NCI-H82 (cell line): Measurements from ENCODE around the gene FOXL3.
"Not testable (repeated sequence)": the region's sequence is repeated elsewhere in the genome, so short reads cannot be mapped to it uniquely, and the experiment has no call there.

Experiments used
- DNase-seq: peaks from one replicate; lab custom pipeline; 2025; lab: John Stamatoyannopoulos, UW

The FOXL3 gene

DNA sequence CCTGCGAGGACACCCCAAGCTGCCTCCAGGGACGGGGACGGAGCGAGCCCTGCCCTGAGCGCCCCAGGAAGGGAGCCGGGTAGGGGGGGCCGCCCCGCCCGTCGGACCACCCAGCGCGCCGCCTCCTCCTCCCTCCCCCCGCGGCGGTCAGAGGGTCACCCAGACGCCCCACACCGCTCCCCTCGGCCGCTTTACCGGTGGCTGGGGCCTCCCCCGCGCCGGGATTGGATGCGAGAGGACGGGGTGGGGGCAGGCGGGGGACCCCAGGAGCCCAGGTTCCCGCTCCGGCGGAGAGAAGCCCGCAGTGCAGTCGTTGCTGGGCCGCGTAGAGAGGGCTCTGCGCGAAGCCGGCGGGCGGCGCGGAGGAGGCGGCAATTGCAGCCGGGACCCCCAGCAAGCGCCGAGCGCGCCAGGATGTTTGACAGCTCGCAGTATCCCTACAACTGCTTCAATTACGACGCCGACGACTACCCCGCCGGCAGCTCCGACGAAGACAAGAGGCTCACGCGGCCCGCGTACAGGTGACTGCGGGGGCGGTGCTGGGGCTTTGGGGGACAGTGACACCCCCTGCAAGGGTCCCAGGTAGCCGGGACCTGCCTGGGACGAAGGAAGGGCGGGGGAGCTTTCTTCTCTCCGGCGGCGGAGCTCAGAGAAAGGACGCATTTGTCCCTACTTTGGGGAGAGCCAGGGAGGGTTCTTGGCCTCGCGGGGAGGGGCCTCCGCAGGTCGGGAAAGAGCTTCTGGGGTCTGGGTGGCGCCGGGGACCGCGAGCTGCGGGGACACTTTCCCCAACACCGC is at the start of gene FOXL3:
TSS of gene FOXL3 (plus strand) at position 415 of the 798 bp plus-strand sequence. CDS start at position 415, 0 bp downstream.
- no peak for DNase-seq

DNA sequence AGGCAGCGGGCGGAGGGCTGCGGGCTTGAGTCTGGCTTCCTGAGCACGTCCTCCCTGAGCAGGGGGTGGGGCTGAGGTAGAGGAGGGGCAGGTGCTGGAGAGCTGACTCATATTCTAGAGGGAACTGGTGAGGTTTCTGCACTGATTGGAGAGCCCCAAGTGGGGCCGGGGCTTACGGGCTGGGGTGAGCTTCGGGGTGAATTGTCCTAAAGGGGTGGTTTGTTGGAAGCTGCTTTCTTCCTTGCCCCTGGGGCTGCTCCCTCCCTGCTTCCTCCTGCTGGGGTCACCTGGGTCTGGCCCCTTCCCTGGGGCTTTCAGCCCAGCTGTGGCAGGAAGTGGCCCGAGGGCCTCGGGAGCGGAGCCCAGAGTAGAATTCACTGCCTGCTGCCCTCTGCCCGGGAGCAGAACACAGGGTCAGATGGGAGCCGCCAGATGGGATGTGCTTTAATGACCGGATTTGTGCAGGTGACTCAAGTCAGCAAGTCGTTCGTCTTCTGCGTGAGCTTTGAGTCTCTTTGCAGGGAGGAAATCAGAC is 49.0 kb upstream of the FOXL3 start:
- no peak for DNase-seq

DNA sequence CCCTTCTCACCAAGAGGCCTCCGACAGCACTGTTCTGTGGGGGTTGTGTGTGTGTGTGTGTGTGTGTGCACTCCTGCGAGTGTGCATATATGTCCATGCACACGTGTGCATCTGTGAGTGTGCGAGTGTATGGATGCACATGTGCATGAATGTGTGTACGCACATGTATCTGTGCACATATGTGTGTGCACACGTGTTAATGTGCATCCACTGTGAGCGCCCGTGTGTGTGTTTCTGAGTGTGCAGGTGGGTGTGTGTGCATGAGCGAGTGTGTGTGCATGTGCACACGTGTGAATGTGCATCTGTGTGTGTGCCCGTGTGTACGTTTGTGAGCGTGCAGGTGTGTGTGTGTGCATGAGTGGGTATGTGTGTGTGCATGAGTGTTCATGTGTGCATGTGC is 48.5 kb upstream of the FOXL3 start:
- DNase-seq, result no peak

DNA sequence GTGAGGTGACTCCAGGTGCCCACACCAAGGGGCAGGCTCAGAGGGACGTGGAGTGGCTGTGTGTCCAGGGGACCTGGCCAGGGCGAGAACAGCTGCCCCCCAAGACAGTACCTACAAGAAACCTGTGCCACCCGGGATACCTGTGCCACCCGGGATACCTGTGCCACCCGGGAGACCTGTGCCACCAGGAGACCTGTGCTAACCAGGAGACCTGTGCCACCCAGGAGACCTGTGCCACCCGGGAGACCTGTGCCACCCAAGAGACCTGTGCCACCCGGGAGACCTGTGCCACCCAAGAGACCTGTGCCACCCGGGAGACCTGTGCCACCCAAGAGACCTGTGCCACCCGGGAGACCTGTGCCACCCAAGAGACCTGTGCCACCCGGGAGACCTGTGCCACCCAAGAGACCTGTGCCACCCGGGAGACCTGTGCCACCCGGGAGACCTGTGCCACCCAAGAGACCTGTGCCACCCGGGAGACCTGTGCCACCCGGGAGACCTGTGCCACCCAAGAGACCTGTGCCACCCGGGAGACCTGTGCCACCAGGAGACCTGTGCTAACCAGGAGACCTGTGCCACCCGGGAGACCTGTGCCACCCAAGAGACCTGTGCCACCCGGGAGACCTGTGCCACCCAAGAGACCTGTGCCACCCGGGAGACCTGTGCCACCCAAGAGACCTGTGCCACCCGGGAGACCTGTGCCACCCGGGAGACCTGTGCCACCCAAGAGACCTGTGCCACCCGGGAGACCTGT is 47.0 kb upstream of the FOXL3 start:
- not testable (repeated sequence) for DNase-seq

DNA sequence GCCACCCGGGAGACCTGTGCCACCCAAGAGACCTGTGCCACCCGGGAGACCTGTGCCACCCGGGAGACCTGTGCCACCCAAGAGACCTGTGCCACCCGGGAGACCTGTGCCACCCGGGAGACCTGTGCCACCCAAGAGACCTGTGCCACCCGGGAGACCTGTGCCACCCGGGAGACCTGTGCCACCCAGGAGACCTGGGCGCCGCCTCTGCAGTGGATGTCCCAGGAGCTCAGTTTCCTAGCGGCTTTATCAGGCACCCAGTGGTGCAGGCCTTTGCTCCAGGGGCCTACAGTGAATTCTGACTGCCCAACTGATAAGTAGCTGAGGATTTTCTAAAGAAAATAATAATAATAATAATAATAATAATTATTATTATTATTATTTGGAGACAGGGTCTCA is 46.4 kb upstream of the FOXL3 start:
- DNase-seq, result not testable (repeated sequence)

DNA sequence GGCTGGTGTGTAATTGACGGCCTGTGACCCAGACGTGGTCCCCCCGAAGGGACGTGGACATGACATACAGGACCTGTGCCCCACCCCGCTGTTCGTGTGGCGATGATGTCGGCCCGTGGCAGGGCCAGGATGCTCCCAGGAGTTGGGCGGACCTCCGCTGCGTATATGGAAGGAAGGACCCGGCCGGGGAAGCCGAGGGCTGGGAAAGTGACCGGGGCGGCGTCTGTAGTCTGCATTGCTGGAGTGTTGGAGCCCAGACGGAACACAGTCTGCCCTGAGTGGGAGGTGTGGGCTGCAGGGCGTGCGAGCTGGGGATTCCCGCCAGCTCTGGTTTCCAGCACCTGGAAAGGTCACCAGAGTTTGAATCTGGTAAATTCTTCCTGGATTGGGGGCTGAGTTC is 45.0 kb upstream of the FOXL3 start:
- no peak for DNase-seq

DNA sequence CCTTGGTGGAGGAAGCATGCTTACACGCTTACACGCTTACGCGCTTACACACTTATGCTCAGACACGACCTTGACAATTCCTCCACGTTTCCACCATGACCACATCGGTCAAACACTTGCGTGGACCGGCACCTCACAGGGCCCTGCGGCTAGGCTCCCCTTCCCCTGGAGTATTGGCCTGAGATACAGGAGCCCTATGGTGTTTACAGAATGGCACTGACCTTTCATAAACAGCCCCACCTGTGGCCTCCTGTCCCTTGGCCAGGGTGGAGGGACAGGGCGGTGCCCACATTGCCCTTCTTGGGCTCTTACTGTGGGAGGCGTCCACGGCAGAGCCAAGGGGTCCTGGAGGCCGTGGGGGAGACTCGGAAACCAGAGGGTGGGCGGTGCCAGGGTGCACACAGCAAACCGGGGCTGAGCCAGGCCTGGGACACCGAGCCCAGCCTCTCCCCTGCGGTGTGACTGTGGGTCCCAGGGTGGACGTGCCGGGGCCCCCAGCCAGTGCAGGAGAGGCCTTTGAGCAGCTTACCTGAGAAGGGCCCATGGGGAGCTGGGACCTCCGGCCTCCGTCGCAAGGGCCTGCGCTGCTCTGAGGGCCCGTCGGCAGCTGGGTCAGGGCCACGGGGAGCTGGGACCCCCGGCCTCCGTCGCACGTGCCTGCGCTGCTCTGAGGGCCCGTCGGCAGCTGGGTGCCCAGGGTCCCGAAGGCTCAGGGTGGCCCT is 44.2 kb upstream of the FOXL3 start:
- no peak for DNase-seq

DNA sequence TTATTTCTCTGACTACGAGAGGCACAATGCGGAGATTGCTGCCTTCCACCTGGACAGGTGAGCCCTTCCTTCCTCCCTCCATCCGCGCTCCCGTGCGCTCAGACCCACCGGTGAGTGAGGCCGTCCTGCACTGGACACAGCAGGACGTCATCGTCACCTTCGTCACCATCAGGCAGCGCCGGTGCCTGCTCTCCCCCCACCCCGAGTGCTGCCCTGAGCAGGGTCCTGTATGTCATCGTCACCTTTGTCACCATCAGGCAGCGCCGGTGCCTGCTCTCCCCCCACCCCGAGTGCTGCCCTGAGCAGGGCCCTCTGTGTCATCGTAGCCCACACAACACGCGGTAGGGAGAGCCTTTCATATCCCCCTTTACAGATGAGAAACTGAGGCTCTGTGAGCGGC is 43.5 kb upstream of the FOXL3 start:
- DNase-seq, result no peak

DNA sequence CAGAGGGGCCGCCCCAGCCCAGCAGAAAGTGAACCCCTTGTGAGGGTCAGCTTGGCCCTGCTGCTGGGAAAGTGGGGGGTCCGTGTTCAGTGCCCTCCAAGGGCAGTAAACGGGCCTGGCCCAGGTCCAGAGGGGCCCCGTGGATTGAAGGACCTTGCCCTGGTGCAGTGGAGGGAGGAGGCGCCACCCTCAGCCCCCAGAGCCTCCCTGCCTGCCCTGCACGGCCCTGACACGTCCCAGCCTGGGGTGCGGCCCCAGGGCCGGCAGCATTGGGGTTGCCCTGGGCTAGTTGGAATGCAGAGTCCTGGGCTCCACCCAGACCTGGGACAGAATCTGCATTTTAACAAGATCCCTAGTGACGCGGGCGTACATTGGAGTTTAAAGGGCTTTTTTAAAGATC is 42.8 kb upstream of the FOXL3 start:
- DNase-seq, result no peak

DNA sequence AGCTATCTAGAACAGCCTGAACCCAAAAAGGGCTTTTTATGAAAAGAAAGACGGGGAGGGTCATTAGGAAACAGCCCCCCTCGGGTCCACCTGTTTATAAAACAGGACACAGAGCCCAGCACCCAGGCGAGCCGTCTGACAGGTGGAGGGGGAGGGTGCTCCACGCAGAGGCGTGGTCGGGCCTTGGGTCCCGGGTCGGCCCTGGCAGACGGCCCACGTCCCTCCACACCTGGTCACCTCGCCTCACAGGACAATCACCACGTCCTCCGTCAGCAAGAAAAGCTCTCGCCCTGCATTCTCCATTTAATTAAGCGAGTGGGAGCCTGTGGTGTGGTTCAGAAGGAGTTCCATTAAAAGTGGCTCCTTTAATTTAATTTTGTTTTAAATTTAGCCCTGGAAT is 42.3 kb upstream of the FOXL3 start:
- DNase-seq, result no peak

DNA sequence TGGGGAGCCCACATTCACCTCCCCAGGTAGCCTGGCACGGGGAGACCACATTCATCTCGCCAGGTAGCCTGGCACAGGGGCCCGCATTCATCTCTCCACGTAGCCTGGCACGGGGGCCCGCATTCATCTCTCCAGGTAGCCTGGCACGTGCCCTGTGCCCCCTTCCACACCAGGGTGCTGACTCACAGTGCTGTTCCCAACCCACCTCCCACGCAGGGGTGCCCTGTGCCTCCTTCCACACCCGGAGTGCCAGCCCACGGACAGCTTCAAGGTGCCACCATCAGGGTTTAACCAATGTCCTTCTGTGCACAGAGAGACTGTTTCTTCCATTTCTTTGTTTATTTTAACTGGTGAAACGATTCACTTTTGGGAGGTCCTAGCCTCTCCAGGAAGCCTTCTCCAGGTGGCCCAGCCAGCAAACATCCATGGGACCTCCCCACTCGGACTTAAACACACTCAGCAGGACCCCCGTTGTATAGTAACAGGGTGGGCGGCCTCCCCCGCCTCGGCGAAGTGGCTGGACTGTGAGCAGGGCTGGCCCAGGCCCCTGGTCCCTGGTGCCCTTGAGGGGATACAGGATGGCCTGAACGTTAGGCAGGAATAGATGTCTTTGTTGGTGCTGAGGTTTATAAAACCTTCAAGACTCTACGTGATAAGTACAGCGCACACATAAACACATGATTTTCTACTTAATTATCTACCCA is 41.1 kb upstream of the FOXL3 start:
- DNase-seq, result no peak

DNA sequence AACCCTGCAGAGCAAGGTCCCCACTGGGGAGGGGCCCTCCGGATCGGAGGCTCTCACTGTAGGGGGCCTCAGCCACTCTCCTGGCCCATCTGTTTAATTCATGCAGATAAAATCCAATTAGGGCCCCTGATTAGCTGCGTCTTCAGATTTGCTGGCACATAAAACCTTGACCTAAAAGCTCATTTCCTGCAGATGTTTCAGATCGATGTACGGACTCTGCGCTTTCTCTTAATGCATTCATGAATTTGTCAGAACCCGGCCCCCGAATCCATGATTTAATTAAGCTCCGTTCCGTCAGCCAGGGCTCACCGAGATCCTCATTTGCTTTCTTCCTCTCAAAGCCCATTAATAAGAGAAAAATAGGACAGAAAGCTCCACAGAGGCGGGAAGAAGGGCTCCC is 40.0 kb upstream of the FOXL3 start:
- peak; percentile 91 for DNase-seq

DNA sequence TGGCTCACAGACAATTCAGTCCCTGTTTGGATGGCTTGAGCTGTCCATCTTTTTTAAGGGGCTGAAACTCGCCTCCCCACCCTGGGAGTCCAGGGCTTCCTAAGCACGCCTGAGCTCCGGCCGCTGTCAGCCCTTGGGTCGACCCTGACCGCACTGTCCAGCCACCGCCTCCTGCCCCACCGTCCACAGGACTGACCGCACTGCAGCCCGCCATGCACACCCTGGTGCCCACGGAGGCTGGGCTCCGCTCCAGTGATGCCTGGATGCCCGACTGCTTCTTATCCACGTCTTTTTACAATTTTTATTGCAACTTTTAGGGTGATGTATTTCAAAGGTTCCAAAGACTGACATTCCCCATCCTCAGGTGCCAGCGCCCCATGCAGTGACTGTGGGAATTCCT is 39.4 kb upstream of the FOXL3 start:
- no peak for DNase-seq

DNA sequence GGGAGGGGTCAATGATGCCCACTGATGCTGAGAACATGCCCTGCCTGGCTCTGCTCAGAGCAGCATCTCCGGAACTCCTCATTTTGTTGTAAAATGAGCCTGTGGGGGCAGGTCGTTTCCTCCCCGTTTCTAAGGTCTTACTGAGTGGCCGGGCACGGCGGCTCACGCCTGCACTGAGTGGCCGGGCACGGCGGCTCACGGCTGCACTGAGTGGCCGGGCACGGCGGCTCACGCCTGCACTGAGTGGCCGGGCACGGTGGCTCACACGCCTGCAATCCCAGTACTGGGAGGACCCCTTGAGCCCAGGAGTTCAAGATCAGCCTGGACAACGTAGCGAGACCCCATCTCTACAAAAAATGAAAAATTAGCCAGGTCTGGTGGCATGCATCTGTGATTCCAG is 39.0 kb upstream of the FOXL3 start:
- DNase-seq, result no peak

DNA sequence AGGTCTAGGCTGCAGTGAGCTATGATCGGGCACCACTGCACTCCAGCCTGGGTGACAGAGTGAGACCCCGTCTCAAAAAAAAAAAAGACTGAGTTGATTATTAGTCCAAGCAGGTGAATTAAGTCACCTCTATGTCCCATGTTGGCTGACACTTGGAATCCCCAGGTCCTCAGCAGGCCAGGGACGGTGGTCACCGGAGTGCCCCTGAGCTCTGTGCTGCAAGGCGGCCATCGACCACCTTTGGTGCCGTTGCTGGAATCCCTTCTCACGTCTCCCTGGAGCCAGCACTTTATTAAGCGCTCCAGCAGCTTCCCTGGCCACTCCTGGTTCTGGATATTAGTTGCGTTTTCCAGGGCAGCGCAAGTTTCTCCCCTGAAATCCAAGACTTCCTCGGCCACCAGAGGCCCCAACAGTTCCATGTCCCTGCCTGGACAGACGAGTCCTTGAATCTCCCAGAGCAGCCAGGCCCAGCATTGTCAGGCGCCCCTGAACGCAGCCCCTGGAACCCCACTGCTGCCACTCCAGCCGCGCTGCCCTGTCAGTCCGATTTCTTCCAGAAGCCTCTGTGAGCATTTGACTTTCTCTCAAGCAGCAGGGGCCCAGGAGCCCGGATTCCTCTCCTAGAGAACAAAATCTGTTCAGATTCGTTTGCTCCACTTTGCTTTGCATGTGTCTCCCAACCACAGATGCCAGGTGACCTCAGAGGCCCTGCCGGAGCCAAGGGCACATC is 38.4 kb upstream of the FOXL3 start:
- DNase-seq, result no peak

DNA sequence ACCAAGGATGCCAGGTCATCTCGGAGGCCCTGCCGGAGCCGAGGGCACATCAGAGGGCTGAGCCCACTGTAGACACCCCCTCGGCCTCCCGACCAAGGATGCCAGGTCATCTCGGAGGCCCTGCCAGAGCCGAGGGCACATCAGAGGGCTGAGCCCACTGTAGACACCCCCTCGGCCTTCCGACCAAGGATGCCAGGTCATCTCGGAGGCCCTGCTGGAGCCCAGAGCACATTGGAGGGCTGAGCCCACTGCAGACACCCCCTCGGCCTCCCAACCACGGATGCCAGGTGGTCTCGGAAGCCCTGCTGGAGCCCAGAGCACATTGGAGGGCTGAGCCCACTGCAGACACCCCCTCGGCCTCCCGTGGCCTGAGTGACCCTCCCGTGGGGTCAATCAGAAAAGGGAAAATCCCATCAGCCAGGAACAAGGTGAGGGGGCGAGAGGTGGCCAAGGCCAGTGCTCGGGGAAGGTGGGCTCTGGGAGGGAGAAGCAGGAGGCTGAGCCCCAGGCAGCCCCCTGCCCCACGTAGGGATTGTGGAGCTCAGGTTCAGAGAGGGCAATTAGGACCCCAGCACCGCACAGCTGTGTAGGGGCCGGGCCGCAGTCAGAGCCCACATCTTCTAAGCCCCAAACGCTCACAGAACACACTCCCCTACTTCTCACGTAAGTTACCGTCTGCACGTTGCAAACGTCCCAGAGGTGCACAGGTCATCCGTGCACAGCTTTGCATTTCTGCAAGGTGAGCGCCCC is 37.6 kb upstream of the FOXL3 start:
- no peak for DNase-seq

DNA sequence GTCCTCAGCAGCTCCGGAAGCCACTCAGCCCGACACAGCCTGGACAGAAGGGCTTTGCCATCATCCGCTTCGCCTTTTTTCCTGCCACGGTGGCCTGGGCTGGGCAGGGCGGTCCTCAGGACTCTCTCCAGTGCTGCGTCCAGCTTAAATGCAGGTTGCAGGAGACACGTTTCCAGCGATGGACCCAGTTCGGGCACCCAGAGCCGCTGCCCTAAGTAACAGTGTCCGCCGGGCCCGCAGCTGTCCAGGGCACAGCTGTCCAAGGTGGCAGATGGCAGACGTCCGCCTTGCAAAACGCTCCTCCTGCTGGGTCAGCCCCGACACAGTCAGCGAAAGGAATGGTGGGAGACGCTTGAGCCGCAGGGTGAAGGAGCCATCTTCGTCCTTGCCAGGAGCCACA is 37.0 kb upstream of the FOXL3 start:
- DNase-seq, result no peak

DNA sequence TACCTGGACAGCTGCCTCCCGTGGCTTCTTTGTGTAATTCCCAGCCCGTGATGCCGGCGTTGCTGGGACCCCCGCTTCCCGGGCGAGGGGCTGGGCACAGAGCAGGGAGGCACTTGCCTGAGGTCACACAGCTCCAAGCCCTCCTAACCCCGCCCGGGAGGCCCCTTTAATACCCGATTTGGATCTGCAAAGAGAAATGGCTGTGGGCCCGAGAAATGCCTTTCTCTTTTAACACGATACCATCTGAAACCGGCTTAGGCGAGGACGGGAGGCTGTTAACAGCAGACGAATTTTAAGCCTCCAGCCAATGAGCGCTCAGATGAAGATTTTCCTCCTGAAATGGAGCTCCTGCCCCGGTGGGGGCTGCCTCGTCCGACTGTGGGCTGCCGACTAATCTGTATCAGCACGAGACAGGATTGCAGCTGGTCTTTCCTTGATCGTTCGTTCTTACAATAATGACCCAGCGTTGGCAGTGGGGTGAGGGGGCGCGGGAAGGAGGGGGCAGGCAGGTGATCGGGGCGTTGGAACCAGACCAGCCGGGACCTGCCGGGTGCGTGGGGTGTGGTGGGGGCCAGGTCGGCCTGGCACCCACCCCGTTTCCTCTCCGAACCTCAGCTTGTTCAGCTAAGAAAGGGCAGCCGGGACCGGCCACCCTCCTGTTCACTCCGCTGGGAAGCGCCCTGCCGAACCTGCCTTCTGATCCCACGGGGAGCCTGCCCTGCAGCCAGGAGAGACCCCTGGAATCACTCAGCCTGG is 36.2 kb upstream of the FOXL3 start:
- DNase-seq, result peak; percentile 81

DNA sequence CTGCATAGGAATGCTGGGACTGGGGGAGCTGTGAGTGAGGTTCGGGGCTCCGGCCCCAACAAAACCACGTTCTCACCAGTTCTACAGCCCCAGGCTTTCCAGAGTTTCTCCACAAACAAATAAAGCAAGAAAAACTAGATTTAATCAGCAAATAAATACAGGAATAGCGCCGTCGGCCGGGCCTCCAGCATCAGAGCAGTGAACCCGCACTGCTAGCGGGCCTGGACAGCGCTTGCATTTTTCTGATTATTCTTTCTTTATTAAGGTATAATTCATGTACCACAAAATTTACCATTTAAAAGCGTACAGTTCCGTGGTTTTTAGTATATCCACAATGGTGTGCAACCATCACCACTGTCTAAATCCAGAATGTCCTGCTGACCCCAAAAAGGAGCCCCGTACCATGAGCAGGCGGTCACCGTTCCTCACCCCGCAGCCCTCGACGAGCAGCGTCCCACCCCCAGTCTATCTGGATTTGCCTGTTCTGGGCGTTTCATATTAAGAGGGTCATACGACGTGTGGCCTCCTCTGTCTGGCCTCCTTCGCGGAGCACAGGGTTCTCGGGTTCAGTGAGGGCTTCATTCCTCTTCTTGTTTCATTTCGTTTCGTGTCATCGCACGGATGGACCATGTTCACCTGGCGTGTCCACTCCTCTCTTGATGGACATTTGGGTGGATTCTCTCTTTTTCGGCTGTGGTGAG is 35.5 kb upstream of the FOXL3 start:
- no peak for DNase-seq
